NCI-H345 treated with DMSO at 0.1 percent for 48 hours (cell line): ENCODE data around the gene PLCB4.

ENCODE experiments used
- DNase-seq: peaks from one replicate; lab custom pipeline; 2025; ENCODE audit not compliant: unreplicated experiment; lab: John Stamatoyannopoulos, UW

The PLCB4 gene

GRCh38 chr20:9508240-9508661, 439.4 kb downstream of the PLCB4 start:
- DNase-seq: no peak

- no peak for DNase-seq
These were observed 439.9 kb downstream of the PLCB4 start for GRCh38 chr20:9508696-9509178.

- DNase-seq: no peak
These were observed 440.4 kb downstream of the PLCB4 start for GRCh38 chr20:9509246-9509645.

GRCh38 chr20:9510911-9511310, 442.0 kb downstream of the PLCB4 start:
- no peak for DNase-seq

GRCh38 chr20:9514072-9514460, 445.2 kb downstream of the PLCB4 start:
- DNase-seq: peak; percentile 63

- peak; percentile 63 for DNase-seq
These were observed 445.8 kb downstream of the PLCB4 start, which contains the start of gene LAMP5 for GRCh38 chr20:9514461-9515213. LAMP5 (plus strand) TSS chr20:9514590; CDS start chr20:9514853, 263 bp downstream.

- no peak for DNase-seq
These were observed 446.3 kb downstream of the PLCB4 start for GRCh38 chr20:9515214-9515585.

- no peak for DNase-seq
These were observed 446.9 kb downstream of the PLCB4 start for GRCh38 chr20:9515741-9516233.

GRCh38 chr20:9516234-9516871, 447.5 kb downstream of the PLCB4 start:
- no peak for DNase-seq

GRCh38 chr20:9517297-9518162, 448.6 kb downstream of the PLCB4 start:
- DNase-seq: no peak

- no peak for DNase-seq
These were observed 449.8 kb downstream of the PLCB4 start for GRCh38 chr20:9518576-9519175.

GRCh38 chr20:9520086-9520485, 451.2 kb downstream of the PLCB4 start:
- DNase-seq: peak; percentile 57

GRCh38 chr20:9523636-9524035, 454.7 kb downstream of the PLCB4 start:
- DNase-seq: no peak
